ENCODE measurements around the gene MMP10. TPM values are rescaled to one million over a fixed set of nuclear protein-coding genes. Genes with fewer than 3 reads are reported as not detected.
A peak's percentile ranks its signal among the peaks of the same experiment; 100 is the strongest.

The MMP10 gene
- total RNA-seq (under 1 TPM in 3 of 7 donors, not detected in 4; 0.50 to 0.79 (median 0.70) TPM), polyA plus RNA-seq (under 1 TPM in 2 of 3 donors, not detected in 1; 0.06 to 0.07 TPM)
- long read RNA-seq, donor 1, result 0 reads
- long read RNA-seq, donor 2, result 0 reads

DNA sequence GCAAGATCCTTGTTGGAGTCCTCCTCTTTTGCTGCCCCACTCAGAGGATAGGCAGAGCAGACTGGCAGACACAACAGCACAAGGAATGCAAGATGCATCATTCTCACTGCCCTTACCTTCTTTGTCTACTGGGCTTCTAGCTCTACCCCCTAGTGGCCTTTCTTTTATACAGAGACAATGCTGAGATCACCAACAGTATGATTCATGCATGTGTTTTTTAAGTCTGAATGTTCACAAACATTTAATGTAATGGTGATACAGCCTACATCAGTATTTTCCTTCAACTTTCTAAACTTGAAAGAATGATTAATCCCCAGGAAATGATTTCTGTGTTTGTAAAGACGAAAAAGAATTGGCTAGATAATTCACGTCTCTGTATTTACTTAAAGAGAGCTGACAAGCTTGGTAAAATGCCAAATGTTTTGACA is at the start of gene MMP10:
Gene MMP10, minus strand, starts transcription at position 138 of the 428 bp plus-strand sequence. Its CDS starts 37 bp downstream, at position 101.
- no peaks in the 10 kb centered on the region for H3K27me3 ChIP-seq (replicated peaks in 1 of 7)
- H3K27ac ChIP-seq, result no peak within 1 kb of the TSS
- no peak within 1 kb of the TSS for H3K4me3 ChIP-seq
- no peaks in the 10 kb centered on the region for H3K4me1 ChIP-seq
- TF ChIP-seq POLR2AphosphoS5 (IDR thresholded peaks at IDR 0.05), result no peak
- no peak for TF ChIP-seq POLR2A (IDR thresholded peaks at IDR 0.05)
- TF ChIP-seq, protein P1, sequence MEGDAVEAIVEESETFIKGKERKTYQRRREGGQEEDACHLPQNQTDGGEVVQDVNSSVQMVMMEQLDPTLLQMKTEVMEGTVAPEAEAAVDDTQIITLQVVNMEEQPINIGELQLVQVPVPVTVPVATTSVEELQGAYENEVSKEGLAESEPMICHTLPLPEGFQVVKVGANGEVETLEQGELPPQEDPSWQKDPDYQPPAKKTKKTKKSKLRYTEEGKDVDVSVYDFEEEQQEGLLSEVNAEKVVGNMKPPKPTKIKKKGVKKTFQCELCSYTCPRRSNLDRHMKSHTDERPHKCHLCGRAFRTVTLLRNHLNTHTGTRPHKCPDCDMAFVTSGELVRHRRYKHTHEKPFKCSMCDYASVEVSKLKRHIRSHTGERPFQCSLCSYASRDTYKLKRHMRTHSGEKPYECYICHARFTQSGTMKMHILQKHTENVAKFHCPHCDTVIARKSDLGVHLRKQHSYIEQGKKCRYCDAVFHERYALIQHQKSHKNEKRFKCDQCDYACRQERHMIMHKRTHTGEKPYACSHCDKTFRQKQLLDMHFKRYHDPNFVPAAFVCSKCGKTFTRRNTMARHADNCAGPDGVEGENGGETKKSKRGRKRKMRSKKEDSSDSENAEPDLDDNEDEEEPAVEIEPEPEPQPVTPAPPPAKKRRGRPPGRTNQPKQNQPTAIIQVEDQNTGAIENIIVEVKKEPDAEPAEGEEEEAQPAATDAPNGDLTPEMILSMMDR (IDR thresholded peaks at IDR 0.05 in 8 of 11, conservative IDR thresholded peaks at IDR 0.05 in 3 of 11), result peak in 1 of 11 experiments; percentile 11
- H3K9me3 ChIP-seq, result no peaks in the 10 kb centered on the region
- DNase-seq, result no peak
- 27 to 30% (median 29%) methylated on average over 2 of the region's 2 CpGs for WGBS, 5 donors
- H3K36me3 ChIP-seq, result no peaks in the 10 kb centered on the region
- intact Hi-C loops (cut with DNase I; ENCODE audit: low total_unique reads), result no loop called here

DNA sequence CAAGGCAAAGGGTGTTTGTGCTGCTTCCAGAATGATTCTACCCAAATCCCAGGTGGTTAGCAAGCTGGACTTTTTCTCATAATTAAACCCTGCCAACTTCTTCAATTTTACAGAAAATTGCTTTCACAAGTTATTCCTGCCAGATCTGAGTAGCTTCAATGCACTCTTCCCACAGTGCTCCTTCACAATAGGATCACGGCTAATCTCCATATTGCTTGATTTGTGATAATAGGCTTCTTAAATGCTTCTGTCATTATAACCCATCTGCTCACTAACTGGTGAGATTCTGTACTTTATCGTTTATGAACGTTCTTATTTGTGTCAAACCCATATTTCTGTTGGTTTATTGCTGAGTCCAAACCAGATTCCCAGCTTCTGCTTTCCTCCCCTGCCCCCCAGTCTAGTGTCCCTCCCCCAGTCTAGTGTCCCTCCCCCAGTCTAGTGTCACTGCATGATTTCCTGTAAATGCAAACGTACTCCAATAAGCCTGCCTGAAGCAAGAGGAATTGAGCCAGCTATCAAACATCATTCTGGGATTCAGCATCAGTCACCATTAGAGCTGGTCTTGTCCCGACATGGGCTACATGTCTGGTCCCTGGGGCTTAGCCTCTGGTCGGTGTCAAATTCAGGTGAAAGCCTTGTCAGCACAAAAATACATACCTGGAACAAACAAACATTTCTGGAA is 49.0 kb upstream of the MMP10 start:
- WGBS, 5 donors, result 56 to 68% (median 62%) methylated on average over 6 of the region's 6 CpGs
- DNase-seq, result no peak
- H3K27me3 ChIP-seq (replicated peaks in 1 of 7), result peaks cover 0 to 47% (median 0%) of the 10 kb centered on the region in 7 donors
- no peak overlapping the region for H3K4me3 ChIP-seq
- peak in 1 of 3 donors; percentile 26 for TF ChIP-seq POLR2AphosphoS5 (IDR thresholded peaks at IDR 0.05)
- TF ChIP-seq, protein P1 (IDR thresholded peaks at IDR 0.05 in 8 of 11, conservative IDR thresholded peaks at IDR 0.05 in 3 of 11), result no peak
- peaks cover 0 to 7% (median 0%) of the 10 kb centered on the region in 8 donors for H3K9me3 ChIP-seq
- no peaks in the 10 kb centered on the region for H3K36me3 ChIP-seq
- intact Hi-C loops (cut with DNase I; ENCODE audit: low total_unique reads), result no loop called here
- H3K4me1 ChIP-seq, result no peaks in the 10 kb centered on the region
- H3K27ac ChIP-seq, result peak overlapping the region in 1 of 8 donors; percentile 50

DNA sequence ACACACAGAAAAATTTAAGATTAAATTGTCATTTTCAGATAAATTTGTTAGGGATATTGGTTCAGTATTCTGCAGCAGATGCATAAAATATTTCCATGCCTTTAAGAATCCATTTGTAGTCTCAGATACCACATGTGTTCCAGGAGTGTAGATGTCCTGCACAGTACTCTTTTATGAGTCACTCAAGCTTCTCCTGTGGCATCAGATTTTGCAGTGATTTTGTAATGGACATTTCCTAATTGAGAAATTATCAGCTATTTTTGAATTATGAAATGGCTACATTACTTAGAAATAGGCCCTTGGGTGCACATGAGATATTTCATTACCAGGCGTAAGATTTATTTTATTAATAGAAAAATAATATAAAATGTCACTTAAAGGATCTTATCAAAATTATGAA is 44.1 kb upstream of the MMP10 start:
- Histone ChIP-seq H3K27ac (no peak overlapping the region), H3K36me3 (no peaks in the 10 kb centered on the region), H3K4me1 (no peaks in the 10 kb centered on the region), H3K27me3 (replicated peaks in 1 of 7) (peaks cover 0 to 19% (median 0%) of the 10 kb centered on the region in 7 donors), H3K4me3 (no peak overlapping the region), H3K9me3 (peaks cover 0 to 7% (median 0%) of the 10 kb centered on the region in 8 donors)
- no peak for DNase-seq
- TF ChIP-seq, protein P1 (IDR thresholded peaks at IDR 0.05 in 8 of 11, conservative IDR thresholded peaks at IDR 0.05 in 3 of 11), result no peak
- TF ChIP-seq POLR2A (IDR thresholded peaks at IDR 0.05) (no peak), POLR2AphosphoS5 (IDR thresholded peaks at IDR 0.05) (no peak)
- 87 to 96% (median 93%) methylated on average over 1 of the region's 1 CpG for WGBS, 5 donors
- intact Hi-C loops (cut with DNase I; ENCODE audit: low total_unique reads), result no loop called here

DNA sequence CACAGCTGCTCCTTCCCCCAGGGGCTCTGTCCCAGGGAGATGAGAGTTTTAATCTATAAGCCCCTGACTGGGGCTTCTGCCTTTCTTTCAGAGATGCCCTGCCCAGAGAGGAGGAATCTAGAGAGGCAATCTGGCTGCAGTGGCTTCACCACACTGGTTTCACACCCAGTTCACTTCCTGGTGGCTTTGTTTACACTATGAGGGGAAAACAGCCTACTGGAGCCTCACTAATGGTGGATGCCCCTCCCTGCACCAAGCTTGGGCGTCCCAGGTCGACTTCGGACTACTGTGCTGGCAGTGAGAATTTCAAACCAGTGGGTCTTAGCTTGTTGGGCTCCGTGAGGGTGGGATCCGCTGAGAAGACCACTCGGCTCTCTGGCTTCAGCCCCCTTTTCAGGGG is 39.1 kb upstream of the MMP10 start:
- H3K9me3 ChIP-seq, result peaks cover 0 to 14% (median 7%) of the 10 kb centered on the region in 8 donors
- H3K27ac ChIP-seq, result no peak overlapping the region
- H3K4me1 ChIP-seq, result no peaks in the 10 kb centered on the region
- H3K36me3 ChIP-seq, result no peaks in the 10 kb centered on the region
- TF ChIP-seq POLR2AphosphoS5 (IDR thresholded peaks at IDR 0.05), result no peak
- TF ChIP-seq POLR2A (IDR thresholded peaks at IDR 0.05), result no peak
- TF ChIP-seq, protein P1 (IDR thresholded peaks at IDR 0.05 in 8 of 11, conservative IDR thresholded peaks at IDR 0.05 in 3 of 11), result no peak
- intact Hi-C loops (cut with DNase I; ENCODE audit: low total_unique reads), result no loop called here
- peaks cover 0 to 9% (median 0%) of the 10 kb centered on the region in 7 donors for H3K27me3 ChIP-seq (replicated peaks in 1 of 7)
- WGBS, 5 donors, result 67 to 90% (median 70%) methylated on average over 6 of the region's 6 CpGs
- H3K4me3 ChIP-seq, result no peak overlapping the region
- no peak for DNase-seq
